Measurements from ENCODE around the gene VIPAS39.
A peak's percentile ranks its signal among the peaks of the same experiment; 100 is the strongest.

VIPAS39 gene

DNA sequence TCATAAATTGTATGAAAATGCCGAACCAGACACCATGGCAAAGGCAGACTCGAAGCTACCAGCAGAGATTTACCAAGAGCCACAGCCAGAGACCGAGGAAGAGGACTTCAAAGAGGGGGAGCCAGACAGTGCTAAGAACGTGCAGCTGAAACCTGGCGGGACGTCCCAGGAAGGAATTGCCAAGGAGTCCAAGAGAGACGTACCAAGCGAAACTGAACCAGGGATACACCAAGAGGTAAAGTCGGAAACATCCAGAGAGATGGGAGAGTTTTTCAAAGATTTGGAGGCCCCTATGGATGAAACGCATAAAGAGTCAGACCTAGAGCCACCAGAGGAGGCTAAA, 79.9 kb downstream of the VIPAS39 start:
- no peak for TF ChIP-seq EZH2phosphoT487 (IDR thresholded peaks at IDR 0.05; ENCODE audit: low read depth)
- TF ChIP-seq, protein P1, sequence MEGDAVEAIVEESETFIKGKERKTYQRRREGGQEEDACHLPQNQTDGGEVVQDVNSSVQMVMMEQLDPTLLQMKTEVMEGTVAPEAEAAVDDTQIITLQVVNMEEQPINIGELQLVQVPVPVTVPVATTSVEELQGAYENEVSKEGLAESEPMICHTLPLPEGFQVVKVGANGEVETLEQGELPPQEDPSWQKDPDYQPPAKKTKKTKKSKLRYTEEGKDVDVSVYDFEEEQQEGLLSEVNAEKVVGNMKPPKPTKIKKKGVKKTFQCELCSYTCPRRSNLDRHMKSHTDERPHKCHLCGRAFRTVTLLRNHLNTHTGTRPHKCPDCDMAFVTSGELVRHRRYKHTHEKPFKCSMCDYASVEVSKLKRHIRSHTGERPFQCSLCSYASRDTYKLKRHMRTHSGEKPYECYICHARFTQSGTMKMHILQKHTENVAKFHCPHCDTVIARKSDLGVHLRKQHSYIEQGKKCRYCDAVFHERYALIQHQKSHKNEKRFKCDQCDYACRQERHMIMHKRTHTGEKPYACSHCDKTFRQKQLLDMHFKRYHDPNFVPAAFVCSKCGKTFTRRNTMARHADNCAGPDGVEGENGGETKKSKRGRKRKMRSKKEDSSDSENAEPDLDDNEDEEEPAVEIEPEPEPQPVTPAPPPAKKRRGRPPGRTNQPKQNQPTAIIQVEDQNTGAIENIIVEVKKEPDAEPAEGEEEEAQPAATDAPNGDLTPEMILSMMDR (IDR thresholded peaks at IDR 0.05; ENCODE audit: low read depth, low read length) = no peak
- Histone ChIP-seq H3K36me3 (replicated peaks; ENCODE audit: low read depth, low read length) (peaks cover 11% of the 10 kb centered on the region), H3K4me2 (ENCODE audit: low read length) (peak overlapping the region; percentile 97), H3K79me2 (ENCODE audit: low read length) (peaks cover 41% of the 10 kb centered on the region), H4K20me1 (ENCODE audit: insufficient read depth, low read length) (no peaks in the 10 kb centered on the region), H3K27me3 (ENCODE audit: low read depth, low read length) (no peaks in the 10 kb centered on the region), H3K4me3 (ENCODE audit: low read length) (peak overlapping the region; percentile 99), H3K9ac (ENCODE audit: low read length) (peak overlapping the region; percentile 97), H3K4me1 (ENCODE audit: low read length) (peaks cover 38% of the 10 kb centered on the region), H3K9me3 (ENCODE audit: insufficient read depth, low read length) (no peaks in the 10 kb centered on the region), H3K27ac (ENCODE audit: low read length) (no peak overlapping the region), H2AFZ (ENCODE audit: low read depth, low read length) (peak overlapping the region; percentile 99)

DNA sequence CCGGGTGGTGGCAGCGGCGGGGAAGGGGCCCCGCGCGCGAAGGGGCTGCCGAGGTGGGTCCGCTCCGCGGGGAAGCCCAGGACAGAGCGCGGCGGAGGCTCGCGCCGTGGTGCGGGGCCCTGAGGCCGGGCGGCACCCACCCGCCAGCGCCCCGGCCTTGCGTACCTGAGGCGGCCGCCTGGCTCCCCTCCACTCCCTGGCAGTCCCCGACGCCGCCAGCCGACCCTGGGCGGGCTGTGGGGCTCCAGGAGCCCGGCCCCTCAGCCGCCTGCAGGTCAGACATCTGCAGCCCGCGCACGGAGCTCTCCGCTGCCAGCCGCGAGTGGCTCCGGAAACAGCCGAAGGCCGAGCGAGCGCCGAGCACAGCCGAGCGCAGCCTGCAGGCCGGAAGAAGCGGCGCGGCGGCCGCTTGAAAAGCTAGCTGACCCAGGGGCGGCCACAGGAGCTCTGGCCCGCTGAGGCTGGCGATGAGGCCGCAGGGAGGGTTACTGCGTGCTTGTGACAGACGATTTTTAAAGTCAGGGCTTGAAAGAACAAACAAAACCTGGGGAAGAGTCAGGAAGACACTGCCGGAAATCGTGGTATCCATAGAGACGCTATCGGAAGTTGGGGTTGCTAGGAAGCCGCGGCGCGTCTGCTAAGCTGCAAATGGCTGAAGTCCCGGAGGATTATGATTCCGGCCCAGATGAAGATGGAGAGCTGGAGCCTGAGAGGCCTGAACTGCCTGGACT, 80.5 kb downstream of the VIPAS39 start, which contains the start of the genes SAMD15 and TMED8:
TSS of gene SAMD15 (plus strand) at position 609 of the 731 bp plus-strand sequence. CDS start at position 649, 40 bp downstream.
TSS of gene TMED8 (minus strand) at position 324 of the 731 bp plus-strand sequence. CDS start at position 283, 41 bp downstream.
- H2AFZ ChIP-seq (ENCODE audit: low read depth, low read length) = peak within 1 kb of the TSS; percentile 99
- peak within 1 kb of the TSS; percentile 97 for H3K9ac ChIP-seq (ENCODE audit: low read length)
- peak within 1 kb of the TSS; percentile 97 for H3K4me2 ChIP-seq (ENCODE audit: low read length)
- peak within 1 kb of the TSS; percentile 62 for H3K27ac ChIP-seq (ENCODE audit: low read length)
- H3K9me3 ChIP-seq (ENCODE audit: insufficient read depth, low read length) = no peaks in the 10 kb centered on the region
- peaks cover 46% of the 10 kb centered on the region for H3K79me2 ChIP-seq (ENCODE audit: low read length)
- no peaks in the 10 kb centered on the region for H3K27me3 ChIP-seq (ENCODE audit: low read depth, low read length)
- peak within 1 kb of the TSS; percentile 99 for H3K4me3 ChIP-seq (ENCODE audit: low read length)
- H4K20me1 ChIP-seq (ENCODE audit: insufficient read depth, low read length) = no peaks in the 10 kb centered on the region
- peaks cover 43% of the 10 kb centered on the region for H3K4me1 ChIP-seq (ENCODE audit: low read length)
- peaks cover 11% of the 10 kb centered on the region for H3K36me3 ChIP-seq (replicated peaks; ENCODE audit: low read depth, low read length)
- no peak for TF ChIP-seq EZH2phosphoT487 (IDR thresholded peaks at IDR 0.05; ENCODE audit: low read depth)
- TF ChIP-seq, protein P1 (IDR thresholded peaks at IDR 0.05; ENCODE audit: low read depth, low read length) = peak; percentile 22; the same call in 1 of the 2 replicates

All from OCI-LY3 (cell line).